Measurements from ENCODE around the gene ENTPD8.

The ENTPD8 gene

DNA sequence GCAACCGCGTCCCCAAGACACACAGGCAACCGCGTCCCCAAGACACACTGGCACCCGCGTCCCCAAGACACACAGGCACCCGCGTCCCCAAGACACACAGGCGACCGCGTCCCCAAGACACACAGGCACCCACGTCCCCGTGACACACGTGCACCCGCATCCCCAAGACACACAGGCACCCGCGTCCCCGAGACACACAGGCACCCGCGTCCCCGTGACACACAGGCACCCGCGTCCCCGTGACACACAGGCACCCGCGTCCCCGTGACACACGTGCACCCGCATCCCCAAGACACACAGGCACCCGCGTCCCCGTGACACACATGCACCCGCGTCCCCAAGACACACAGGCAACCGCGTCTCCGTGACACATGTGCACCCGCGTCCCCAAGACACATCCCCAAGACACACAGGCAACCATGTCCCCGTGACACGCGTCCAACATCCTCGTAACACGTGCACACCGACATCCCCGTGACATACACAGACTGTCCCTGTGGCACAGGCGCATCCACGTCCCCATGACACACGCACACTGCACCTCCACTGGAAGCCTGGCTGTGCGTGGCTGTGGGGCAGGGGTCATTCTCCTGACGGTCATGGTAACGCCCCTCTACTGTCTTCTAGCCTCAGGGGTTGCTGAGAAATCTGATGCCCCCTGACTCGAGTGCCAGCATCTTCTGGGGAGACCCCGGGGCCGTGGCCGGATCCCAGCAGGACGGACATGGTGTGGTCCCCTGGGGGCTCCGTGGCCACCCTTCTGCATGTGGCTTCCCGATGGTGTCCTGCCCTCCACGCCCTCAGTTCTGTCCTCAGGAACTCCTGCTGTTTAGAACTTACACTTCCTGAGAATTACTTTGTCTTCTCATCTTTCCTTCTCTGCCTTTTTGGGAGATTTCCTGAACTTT is 42.3 kb downstream of the ENTPD8 start:
- TF ChIP-seq, protein P1, sequence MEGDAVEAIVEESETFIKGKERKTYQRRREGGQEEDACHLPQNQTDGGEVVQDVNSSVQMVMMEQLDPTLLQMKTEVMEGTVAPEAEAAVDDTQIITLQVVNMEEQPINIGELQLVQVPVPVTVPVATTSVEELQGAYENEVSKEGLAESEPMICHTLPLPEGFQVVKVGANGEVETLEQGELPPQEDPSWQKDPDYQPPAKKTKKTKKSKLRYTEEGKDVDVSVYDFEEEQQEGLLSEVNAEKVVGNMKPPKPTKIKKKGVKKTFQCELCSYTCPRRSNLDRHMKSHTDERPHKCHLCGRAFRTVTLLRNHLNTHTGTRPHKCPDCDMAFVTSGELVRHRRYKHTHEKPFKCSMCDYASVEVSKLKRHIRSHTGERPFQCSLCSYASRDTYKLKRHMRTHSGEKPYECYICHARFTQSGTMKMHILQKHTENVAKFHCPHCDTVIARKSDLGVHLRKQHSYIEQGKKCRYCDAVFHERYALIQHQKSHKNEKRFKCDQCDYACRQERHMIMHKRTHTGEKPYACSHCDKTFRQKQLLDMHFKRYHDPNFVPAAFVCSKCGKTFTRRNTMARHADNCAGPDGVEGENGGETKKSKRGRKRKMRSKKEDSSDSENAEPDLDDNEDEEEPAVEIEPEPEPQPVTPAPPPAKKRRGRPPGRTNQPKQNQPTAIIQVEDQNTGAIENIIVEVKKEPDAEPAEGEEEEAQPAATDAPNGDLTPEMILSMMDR (IDR thresholded peaks at IDR 0.05; ENCODE audit: borderline replicate concordance, insufficient read depth, low read depth, low read length) = no peak
- H3K4me3 ChIP-seq (ENCODE audit: low read depth, low read length) = no peak overlapping the region

DNA sequence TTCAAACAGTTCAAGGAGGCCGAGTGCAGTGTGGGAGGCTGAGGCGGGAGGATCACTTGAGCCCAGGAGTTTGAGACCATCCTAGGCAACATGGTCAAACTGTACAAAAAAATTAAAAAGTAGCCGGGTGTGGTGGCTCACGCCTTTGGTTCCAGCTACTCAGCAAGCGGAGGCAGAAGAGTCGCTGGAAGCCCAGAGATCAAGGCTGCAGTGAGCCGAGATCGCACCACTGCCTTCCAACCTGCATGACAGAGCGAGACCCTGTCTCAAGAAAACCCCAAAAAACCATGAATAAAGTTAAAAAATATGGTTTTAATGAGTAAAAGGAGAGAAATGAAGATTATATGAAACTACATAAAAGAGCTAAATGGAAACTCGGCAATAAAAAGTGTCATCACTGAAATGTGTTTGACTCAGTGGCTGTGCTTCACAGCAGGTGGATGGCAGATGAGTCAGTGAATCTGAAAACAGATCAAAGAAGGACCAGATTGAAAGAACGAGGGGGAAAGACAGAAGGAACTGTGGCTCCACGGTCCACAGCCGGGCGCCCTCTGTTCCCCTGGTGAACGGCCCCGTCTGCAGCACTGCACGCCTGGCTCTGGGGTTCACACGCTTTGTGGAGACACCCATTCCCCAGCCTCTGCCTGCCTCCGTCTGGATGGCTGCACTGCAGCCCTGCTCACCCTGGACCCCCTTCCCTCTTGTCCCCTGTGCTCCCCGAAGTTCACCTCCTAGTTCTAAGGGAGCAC is 43.3 kb downstream of the ENTPD8 start:
- no peak overlapping the region for H3K4me3 ChIP-seq (ENCODE audit: low read depth, low read length)
- TF ChIP-seq, protein P1 (IDR thresholded peaks at IDR 0.05; ENCODE audit: borderline replicate concordance, insufficient read depth, low read depth, low read length) = no peak

DNA sequence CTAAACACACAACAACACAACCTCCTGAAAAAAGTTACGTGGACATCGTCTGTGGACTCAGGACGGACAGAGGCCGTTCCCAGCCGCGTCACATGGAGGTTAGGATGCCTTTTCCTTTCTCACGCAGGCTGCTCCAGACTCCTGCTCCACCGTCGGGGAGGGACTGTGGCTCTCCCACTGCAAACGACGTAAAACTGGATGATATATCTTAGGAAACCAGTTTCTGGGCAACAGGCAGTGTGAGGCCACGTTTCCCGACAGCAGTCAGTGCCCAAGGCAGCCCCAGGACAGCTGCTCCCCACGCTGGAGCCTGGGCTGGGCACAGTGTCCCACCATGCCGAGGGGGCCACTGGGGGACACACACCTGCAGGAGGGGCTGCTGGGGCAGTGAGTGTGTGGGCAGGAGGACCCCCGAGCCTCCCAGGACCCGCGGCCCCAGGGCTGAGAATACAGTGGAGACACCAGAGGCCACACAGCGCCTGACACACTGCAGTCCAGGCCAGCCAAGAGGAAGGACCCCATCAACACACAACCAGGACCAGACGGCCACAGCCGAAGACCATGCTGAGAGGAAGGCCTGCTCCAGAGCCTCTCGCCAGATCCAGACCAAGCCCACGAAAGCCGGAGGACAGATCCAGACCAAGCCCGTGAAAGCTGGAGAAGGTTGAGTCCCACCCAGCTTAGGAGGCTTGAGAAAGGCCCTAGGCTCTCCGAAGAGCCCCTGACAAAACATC is 44.4 kb downstream of the ENTPD8 start:
- TF ChIP-seq, protein P1 (IDR thresholded peaks at IDR 0.05; ENCODE audit: borderline replicate concordance, insufficient read depth, low read depth, low read length) = no peak
- H3K4me3 ChIP-seq (ENCODE audit: low read depth, low read length) = no peak overlapping the region

DNA sequence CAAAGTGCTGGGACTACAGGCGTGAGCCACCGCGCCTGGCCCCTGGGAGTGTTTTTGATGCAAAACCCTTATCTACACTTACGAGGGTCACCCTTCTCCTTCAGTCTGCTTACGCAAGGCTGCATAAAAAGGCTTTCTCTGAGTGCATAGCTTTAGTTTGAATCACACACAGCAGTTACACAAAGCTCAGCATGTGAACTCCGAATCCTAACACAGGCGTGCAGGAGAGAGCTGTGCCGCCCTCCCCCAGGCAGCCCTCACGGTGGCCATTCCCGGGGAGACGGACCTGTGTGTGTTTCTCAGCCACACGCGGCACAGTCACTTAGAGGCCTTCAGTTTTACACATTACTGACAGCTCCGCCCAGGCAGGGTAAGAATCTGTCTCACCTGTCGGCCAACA is 44.9 kb downstream of the ENTPD8 start:
- H3K4me3 ChIP-seq (ENCODE audit: low read depth, low read length) = no peak overlapping the region
- TF ChIP-seq, protein P1 (IDR thresholded peaks at IDR 0.05; ENCODE audit: borderline replicate concordance, insufficient read depth, low read depth, low read length) = no peak

DNA sequence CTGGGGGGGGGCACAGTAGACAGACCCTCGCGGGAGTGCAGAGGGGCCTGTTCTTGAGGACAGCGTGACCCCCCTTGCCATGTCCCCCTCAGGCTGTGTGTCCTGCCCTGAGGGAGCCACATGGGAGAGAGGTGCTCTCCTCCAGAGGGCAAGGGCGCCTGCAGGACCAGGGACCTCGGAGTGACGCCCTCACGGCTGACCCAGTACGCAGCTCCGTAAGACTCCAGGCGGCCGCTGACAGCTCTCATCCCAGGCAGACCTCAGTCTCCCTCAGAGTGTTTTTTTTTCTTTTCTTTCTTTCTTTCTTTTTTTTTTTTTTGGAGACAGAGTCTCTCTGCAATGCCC is 45.5 kb downstream of the ENTPD8 start:
- H3K4me3 ChIP-seq (ENCODE audit: low read depth, low read length) = no peak overlapping the region
- TF ChIP-seq, protein P1 (IDR thresholded peaks at IDR 0.05; ENCODE audit: borderline replicate concordance, insufficient read depth, low read depth, low read length) = no peak

DNA sequence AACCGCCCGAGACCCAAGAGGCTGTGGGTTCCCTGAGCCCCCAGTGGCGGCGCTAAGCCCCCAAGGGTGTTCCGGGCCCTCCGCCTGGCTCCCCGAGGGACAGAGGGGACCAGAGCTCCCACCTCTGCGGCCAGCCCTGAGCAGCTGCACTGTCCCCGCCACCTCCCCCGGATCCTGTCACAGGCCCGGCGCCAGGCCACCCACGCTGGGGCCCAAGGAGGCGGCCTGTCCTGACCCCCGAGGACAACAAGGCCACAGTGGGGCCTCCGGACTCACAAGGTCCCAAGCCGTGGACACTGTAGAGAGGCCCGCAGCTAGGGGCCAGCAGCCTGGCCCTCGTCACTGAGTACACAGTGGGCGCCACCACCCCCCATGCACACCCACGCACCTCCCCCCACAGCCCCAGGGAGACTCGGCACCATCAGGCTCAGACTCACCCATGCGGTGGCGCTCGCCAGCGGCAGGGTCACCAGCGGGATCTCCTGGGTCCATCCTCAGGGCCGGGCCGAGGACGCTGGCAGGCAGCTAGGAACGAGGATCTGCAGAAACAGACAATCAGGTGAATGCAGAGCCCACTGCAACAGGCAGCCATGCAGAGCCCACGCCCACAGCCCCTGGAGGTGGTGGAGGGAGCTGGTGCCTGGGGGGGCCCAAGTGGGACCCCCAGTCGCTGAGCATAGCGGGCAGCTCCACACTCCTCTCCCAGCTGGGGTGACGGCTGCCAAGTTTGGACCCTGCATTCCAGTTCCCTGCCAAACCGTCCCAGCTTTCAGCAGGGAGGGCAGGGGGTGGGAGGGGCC is 46.1 kb downstream of the ENTPD8 start:
- TF ChIP-seq, protein P1 (IDR thresholded peaks at IDR 0.05; ENCODE audit: borderline replicate concordance, insufficient read depth, low read depth, low read length) = no peak
- H3K4me3 ChIP-seq (ENCODE audit: low read depth, low read length) = no peak overlapping the region
